CD14-positive monocyte (primary cell): ENCODE results near the gene CPN2. TPM values are rescaled to one million over a fixed set of nuclear protein-coding genes. Genes with fewer than 3 reads are reported as not detected.

Experiments
- DNase-seq, 3 donors: peaks; one replicate each; pipeline ENCODE4 v3.0.0-alpha.2; 2011 to 2022
- H2AFZ ChIP-seq: 2 replicates; pipeline ENCODE4 v1.6.0; 2012; ENCODE audit warnings: mild to moderate bottlenecking, low read depth, low read length, inconsistent platforms; ENCODE audit not compliant: insufficient read depth, poor library complexity, severe bottlenecking
- H3K27ac ChIP-seq, 2 donors: 1 replicate in 1 of 2; 2 replicates in 1 of 2; pipeline ENCODE4 v1.5.1; 2012 to 2013; ENCODE audit warnings: low read length in 2 of 2, control low read depth in 1 of 2, inconsistent platforms in 1 of 2, low read depth in 1 of 2, mild to moderate bottlenecking in 1 of 2
- H3K27me3 ChIP-seq, 2 donors: one replicate each; pipeline versions ENCODE4 v1.6.0 to v1.6.1; 2011 to 2013; ENCODE audit warnings: low read length in 2 of 2; ENCODE audit not compliant: control insufficient read depth in 2 of 2, insufficient read depth in 2 of 2
- H3K36me3 ChIP-seq, 2 donors: replicated peaks in 1 of 2; 1 replicate in 1 of 2; 2 replicates in 1 of 2; pipeline versions ENCODE4 v1.5.1 to v1.6.1; 2012 to 2013; ENCODE audit warnings: low read length in 2 of 2, control low read depth in 1 of 2, inconsistent platforms in 1 of 2, mild to moderate bottlenecking in 1 of 2; ENCODE audit not compliant: insufficient read depth in 2 of 2, control insufficient read depth in 1 of 2
- H3K4me1 ChIP-seq, 2 donors: 1 replicate in 1 of 2; 2 replicates in 1 of 2; pipeline versions ENCODE4 v1.5.1 to v1.6.1; 2012 to 2013; ENCODE audit warnings: low read length in 2 of 2, control low read depth in 1 of 2, inconsistent platforms in 1 of 2, mild to moderate bottlenecking in 1 of 2, moderate library complexity in 1 of 2; ENCODE audit not compliant: insufficient read depth in 2 of 2, control insufficient read depth in 1 of 2
- H3K4me2 ChIP-seq: replicated peaks from 2 replicates; pipeline ENCODE3; 2012; ENCODE audit warnings: low read length, moderate library complexity, mild to moderate bottlenecking; ENCODE audit not compliant: poor library complexity, severe bottlenecking; ENCODE audit errors: extremely low read depth
- H3K4me3 ChIP-seq, 3 experiments: fragments of 200-600 bp in 1 of 3; sonication (generic) in 1 of 3; replicated peaks in 1 of 3; 1 replicate in 2 of 3; 2 replicates in 1 of 3; pipeline ENCODE4 v1.5.1; 2011 to 2013; ENCODE audit warnings: low read length in 3 of 3, mild to moderate bottlenecking in 3 of 3, control low read depth in 2 of 3, low read depth in 2 of 3, inconsistent platforms in 1 of 3, moderate library complexity in 1 of 3
- H3K79me2 ChIP-seq: 2 replicates; pipeline ENCODE4 v1.6.0; 2012; ENCODE audit warnings: mild to moderate bottlenecking, control low read depth, inconsistent platforms, low read length, moderate library complexity; ENCODE audit not compliant: insufficient read depth
- H3K9ac ChIP-seq: 2 replicates; pipeline ENCODE4 v1.6.0; 2017; ENCODE audit warnings: low read length, mild to moderate bottlenecking; ENCODE audit not compliant: insufficient read depth, poor library complexity, severe bottlenecking
- H3K9me3 ChIP-seq, 2 donors: replicated peaks in 1 of 2; 1 replicate in 1 of 2; 2 replicates in 1 of 2; pipeline versions ENCODE4 v1.5.1 to v1.6.1; 2012 to 2013; ENCODE audit warnings: low read length in 2 of 2, control low read depth in 1 of 2; ENCODE audit not compliant: control insufficient read depth in 1 of 2, insufficient read depth in 1 of 2
- H4K20me1 ChIP-seq: 2 replicates; pipeline ENCODE4 v1.6.0; 2012; ENCODE audit warnings: mild to moderate bottlenecking, low read length, control low read depth, moderate library complexity; ENCODE audit not compliant: insufficient read depth
- H3K27ac Mint-ChIP-seq, 7 donors: one replicate each; pipeline ENCODE4 v1.8.0; 2020; ENCODE audit warnings: mild to moderate bottlenecking in 7 of 7, mixed read lengths in 7 of 7, moderate library complexity in 6 of 7, inconsistent platforms in 2 of 7
- H3K27me3 Mint-ChIP-seq, 3 donors: one replicate each; pipeline ENCODE4 v1.8.0; 2021 to 2022; ENCODE audit warnings: low read depth in 3 of 3, mild to moderate bottlenecking in 3 of 3, mixed read lengths in 3 of 3, moderate library complexity in 3 of 3, inconsistent platforms in 1 of 3
- H3K36me3 Mint-ChIP-seq, 2 donors: one replicate each; pipeline ENCODE4 v1.8.0; 2020; ENCODE audit warnings: mixed read lengths in 2 of 2, inconsistent platforms in 1 of 2, mild to moderate bottlenecking in 1 of 2
- H3K4me1 Mint-ChIP-seq: one replicate; pipeline ENCODE4 v1.8.0; 2020; ENCODE audit warnings: mild to moderate bottlenecking, mixed read lengths
- H3K4me3 Mint-ChIP-seq, 2 donors: one replicate each; pipeline ENCODE4 v1.8.0; 2020; ENCODE audit warnings: mild to moderate bottlenecking in 2 of 2, mixed read lengths in 2 of 2, moderate library complexity in 1 of 2
- H3K9me3 Mint-ChIP-seq, 7 donors: one replicate each; pipeline ENCODE4 v1.8.0; 2020 to 2022; ENCODE audit warnings: mixed read lengths in 7 of 7, mild to moderate bottlenecking in 6 of 7, moderate library complexity in 6 of 7, inconsistent platforms in 2 of 7
- WGBS: methylation state at CpG from one replicate; pipeline ENCODE4 v1.1.5; 2013; ENCODE audit warnings: missing lambda C conversion rate; ENCODE audit not compliant: insufficient coverage; 5-methylcytosine and 5-hydroxymethylcytosine counted together
- intact Hi-C, 2 donors: fragments of 100-400 bp; cut with micrococcal nuclease; formaldehyde crosslinking; loops; one replicate each; pipeline versions ENCODE4 v1.15.0 to v1.15.1; 2023
- polyA plus RNA-seq, 3 donors: library from polyadenylated mRNA; depleted of rRNA in 1 of 3; unstranded in 2 of 3; stranded (reverse) in 1 of 3; fragments of 300-500 nt in 2 of 3; fragments of >200 nt in 1 of 3; fragmentation: Illumina TruSeq in 2 of 3; gene quantifications; 1 replicate in 2 of 3; 2 replicates in 1 of 3; pipeline ENCODE4 v1.2.3, GENCODE V29; 2012 to 2021
- TF ChIP-seq, protein P1 (sequence below): fragments of 200-600 bp; IDR thresholded peaks from one replicate; pipeline ENCODE4 v1.8.0; 2022; ENCODE audit warnings: antibody characterized with exemption, mild to moderate bottlenecking

The CPN2 gene
- polyA plus RNA-seq, 3 donors, result not detected

DNA sequence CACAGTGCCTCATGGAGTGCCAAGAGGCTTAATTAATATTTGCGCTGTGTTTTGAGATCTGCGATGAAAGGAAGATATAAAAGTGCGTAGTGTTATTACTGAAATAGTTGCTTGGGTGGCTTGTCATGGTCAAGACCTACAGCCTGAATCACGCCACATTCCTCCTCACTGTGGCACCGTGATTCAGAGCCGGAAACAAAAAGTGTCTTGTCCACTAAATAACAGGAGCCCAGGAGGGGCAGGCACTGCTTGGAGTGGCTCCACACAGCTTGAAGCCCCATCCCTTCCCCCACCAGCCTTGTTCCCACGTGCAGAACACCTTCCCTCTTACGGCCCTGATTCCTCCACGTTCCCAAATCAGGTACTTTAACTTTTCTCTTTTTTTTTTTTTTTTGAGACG lies 19.6 kb upstream of the CPN2 start:
- no peak overlapping the region for H3K27ac ChIP-seq
- no peaks in the 10 kb centered on the region for H3K79me2 ChIP-seq
- 87% methylated on average over 5 of the region's 10 CpGs for WGBS
- Mint-ChIP-seq H3K36me3 (no peaks in the 10 kb centered on the region), H3K9me3 (peaks cover 0 to 4% (median 0%) of the 10 kb centered on the region in 7 donors), H3K4me1 (no peaks in the 10 kb centered on the region), H3K27ac (no peak overlapping the region), H3K27me3 (peaks cover 18 to 40% (median 29%) of the 10 kb centered on the region in 3 donors), H3K4me3 (no peak overlapping the region)
- DNase-seq, result no peak
- no peaks in the 10 kb centered on the region for H3K4me1 ChIP-seq
- no peaks in the 10 kb centered on the region for H3K9me3 ChIP-seq
- no peak overlapping the region for H2AFZ ChIP-seq
- H3K4me3 ChIP-seq, result no peak overlapping the region
- peaks cover 0 to 29% of the 10 kb centered on the region in 2 donors for H3K27me3 ChIP-seq
- no peak overlapping the region for H3K4me2 ChIP-seq
- no peaks in the 10 kb centered on the region for H3K36me3 ChIP-seq
- TF ChIP-seq, protein P1, sequence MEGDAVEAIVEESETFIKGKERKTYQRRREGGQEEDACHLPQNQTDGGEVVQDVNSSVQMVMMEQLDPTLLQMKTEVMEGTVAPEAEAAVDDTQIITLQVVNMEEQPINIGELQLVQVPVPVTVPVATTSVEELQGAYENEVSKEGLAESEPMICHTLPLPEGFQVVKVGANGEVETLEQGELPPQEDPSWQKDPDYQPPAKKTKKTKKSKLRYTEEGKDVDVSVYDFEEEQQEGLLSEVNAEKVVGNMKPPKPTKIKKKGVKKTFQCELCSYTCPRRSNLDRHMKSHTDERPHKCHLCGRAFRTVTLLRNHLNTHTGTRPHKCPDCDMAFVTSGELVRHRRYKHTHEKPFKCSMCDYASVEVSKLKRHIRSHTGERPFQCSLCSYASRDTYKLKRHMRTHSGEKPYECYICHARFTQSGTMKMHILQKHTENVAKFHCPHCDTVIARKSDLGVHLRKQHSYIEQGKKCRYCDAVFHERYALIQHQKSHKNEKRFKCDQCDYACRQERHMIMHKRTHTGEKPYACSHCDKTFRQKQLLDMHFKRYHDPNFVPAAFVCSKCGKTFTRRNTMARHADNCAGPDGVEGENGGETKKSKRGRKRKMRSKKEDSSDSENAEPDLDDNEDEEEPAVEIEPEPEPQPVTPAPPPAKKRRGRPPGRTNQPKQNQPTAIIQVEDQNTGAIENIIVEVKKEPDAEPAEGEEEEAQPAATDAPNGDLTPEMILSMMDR, result no peak
- H4K20me1 ChIP-seq, result no peaks in the 10 kb centered on the region
- intact Hi-C loops, result no loop called here
- H3K9ac ChIP-seq, result no peak overlapping the region

DNA sequence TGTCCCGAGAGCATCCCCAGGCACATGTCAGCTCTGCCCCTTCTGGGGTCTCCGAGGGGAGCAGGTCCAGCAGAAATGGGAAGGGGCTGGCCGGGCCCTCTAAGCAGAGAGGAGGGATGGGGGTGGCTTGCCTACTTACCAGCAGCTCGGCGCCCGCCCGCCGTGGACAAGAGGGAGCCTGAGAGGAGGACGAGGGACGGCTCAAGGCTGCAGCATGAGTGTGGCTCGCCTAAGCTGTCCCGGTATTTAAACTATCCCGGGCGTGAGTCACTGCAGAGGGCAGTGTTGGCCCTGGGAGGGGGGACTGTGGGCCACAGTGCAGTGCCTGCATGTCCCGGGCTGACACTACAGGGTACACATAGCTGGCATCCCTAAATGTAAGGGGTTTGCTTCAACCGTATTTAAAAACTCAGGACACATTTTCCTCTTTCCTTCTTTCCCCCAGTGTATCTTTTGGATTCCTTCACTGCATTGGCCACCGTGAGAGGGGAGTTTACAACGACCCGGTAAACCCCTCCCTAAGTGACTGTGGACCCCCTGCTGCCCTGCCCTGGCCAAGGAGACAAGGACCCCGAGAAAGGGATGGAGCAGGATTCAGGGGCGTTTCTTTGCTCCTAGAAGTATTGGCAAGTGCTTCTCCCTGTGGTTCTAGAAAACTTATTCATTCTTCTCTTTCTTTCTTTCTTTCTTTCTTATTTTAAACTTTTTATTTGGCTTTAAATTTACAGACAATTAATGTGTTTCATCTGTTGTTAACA lies 18.6 kb upstream of the CPN2 start, which contains the start of gene LRRC15:
Gene LRRC15 (minus strand): TSS at position 222 of the 758 bp plus-strand sequence. CDS start 8,700 bp downstream, outside the sequence.
- Histone ChIP-seq H3K9me3 (no peaks in the 10 kb centered on the region), H4K20me1 (no peaks in the 10 kb centered on the region), H3K36me3 (no peaks in the 10 kb centered on the region), H3K27ac (no peak within 1 kb of the TSS), H3K4me1 (no peaks in the 10 kb centered on the region), H3K4me3 (no peak within 1 kb of the TSS), H3K4me2 (no peak within 1 kb of the TSS), H3K79me2 (no peaks in the 10 kb centered on the region), H3K9ac (no peak within 1 kb of the TSS), H3K27me3 (peaks cover 0 to 27% of the 10 kb centered on the region in 2 donors), H2AFZ (no peak within 1 kb of the TSS)
- Mint-ChIP-seq H3K36me3 (no peaks in the 10 kb centered on the region), H3K27ac (no peak within 1 kb of the TSS), H3K9me3 (peaks cover 0 to 4% (median 0%) of the 10 kb centered on the region in 7 donors), H3K27me3 (peaks cover 18 to 37% (median 25%) of the 10 kb centered on the region in 3 donors), H3K4me3 (peak within 1 kb of the TSS; percentile 17 to 42), H3K4me1 (no peaks in the 10 kb centered on the region)
- DNase-seq, result no peak
- TF ChIP-seq, protein P1, result no peak
- intact Hi-C loops, result no loop called here
- WGBS, result 25% methylated on average over 17 of the region's 21 CpGs
